ENCODE results near the gene EHD2. TPM values are rescaled to one million over a fixed set of nuclear protein-coding genes. Genes with fewer than 3 reads are reported as not detected.

Gene EHD2
- total and polyA plus RNA-seq, 2 of the 13 experiments (the other 11 are each of a cell fraction or from before 2014, with no cell fraction given), result 0.09 to 0.28 TPM

Small RNA genes lying within 50 kb of the gene (small RNA-seq; reads per million reads assigned to genes)
- 0 reads per million in 3 experiments for gene SNORD23 (ENCODE audit: insufficient read depth in 2 of 3, insufficient read length in 3 of 3, low read depth in 2 of 3, low replicate concordance in 1 of 3)

Other genes with a start within 250 kb of the EHD2 start
- 0.02 TPM in 1 of 2 replicates, not detected in the other for gene SLC8A2, start 241.5 kb upstream of the EHD2 start, total RNA-seq (2016; rRNA removed; fragmentation: Illumina TruSeq; extraction: Trizol)
- gene SLC8A2, start 241.5 kb upstream of the EHD2 start, polyA plus RNA-seq (2011; rRNA removed), result 0.09 TPM in 1 of 2 replicates, not detected in the other
- gene KPTN, start 229.2 kb upstream of the EHD2 start, total RNA-seq (2016; rRNA removed; fragmentation: Illumina TruSeq; extraction: Trizol), result 8.4 and 9.1 TPM in 2 replicates
- 13.3 and 17.6 TPM in 2 replicates for gene KPTN, start 229.2 kb upstream of the EHD2 start, polyA plus RNA-seq (2011; rRNA removed)
- gene NAPA, start 198.4 kb upstream of the EHD2 start, total RNA-seq (2016; rRNA removed; fragmentation: Illumina TruSeq; extraction: Trizol), result 32.6 and 36.5 TPM in 2 replicates
- 65.9 and 74.4 TPM in 2 replicates for gene NAPA, start 198.4 kb upstream of the EHD2 start, polyA plus RNA-seq (2011; rRNA removed)
- gene ZNF541, start 140.3 kb upstream of the EHD2 start, total RNA-seq (2016; rRNA removed; fragmentation: Illumina TruSeq; extraction: Trizol), result 0.04 TPM in 1 of 2 replicates, not detected in the other
- 0.03 and 0.08 TPM in 2 replicates for gene ZNF541, start 140.3 kb upstream of the EHD2 start, polyA plus RNA-seq (2011; rRNA removed)
- 0.71 and 1.6 TPM in 2 replicates for gene BICRA, start 104.3 kb upstream of the EHD2 start, total RNA-seq (2016; rRNA removed; fragmentation: Illumina TruSeq; extraction: Trizol)
- 0.55 and 0.56 TPM in 2 replicates for gene BICRA, start 104.3 kb upstream of the EHD2 start, polyA plus RNA-seq (2011; rRNA removed)
- 44.2 and 53.9 TPM in 2 replicates for gene NOP53, start 32.1 kb downstream of the EHD2 start, total RNA-seq (2016; rRNA removed; fragmentation: Illumina TruSeq; extraction: Trizol)
- 137 and 141 TPM in 2 replicates for gene NOP53, start 32.1 kb downstream of the EHD2 start, polyA plus RNA-seq (2011; rRNA removed)
- 57.0 and 64.7 TPM in 2 replicates for gene SELENOW, start 65.3 kb downstream of the EHD2 start, total RNA-seq (2016; rRNA removed; fragmentation: Illumina TruSeq; extraction: Trizol)
- gene SELENOW, start 65.3 kb downstream of the EHD2 start, polyA plus RNA-seq (2011; rRNA removed), result 50.3 and 55.8 TPM in 2 replicates
- gene TPRX1, start 91.1 kb downstream of the EHD2 start, total RNA-seq (2016; rRNA removed; fragmentation: Illumina TruSeq; extraction: Trizol), result not detected in 2 replicates
- not detected in 2 replicates for gene TPRX1, start 91.1 kb downstream of the EHD2 start, polyA plus RNA-seq (2011; rRNA removed)
- not detected in 2 replicates for gene CRX, start 108.5 kb downstream of the EHD2 start, total RNA-seq (2016; rRNA removed; fragmentation: Illumina TruSeq; extraction: Trizol)
- not detected in 2 replicates for gene CRX, start 108.5 kb downstream of the EHD2 start, polyA plus RNA-seq (2011; rRNA removed)
- not detected in 2 replicates for gene TPRX2, start 145.8 kb downstream of the EHD2 start, total RNA-seq (2016; rRNA removed; fragmentation: Illumina TruSeq; extraction: Trizol)
- gene TPRX2, start 145.8 kb downstream of the EHD2 start, polyA plus RNA-seq (2011; rRNA removed), result not detected in 2 replicates
- 193 and 253 TPM in 2 replicates for gene SULT2A1, start 172.9 kb downstream of the EHD2 start, total RNA-seq (2016; rRNA removed; fragmentation: Illumina TruSeq; extraction: Trizol)
- gene SULT2A1, start 172.9 kb downstream of the EHD2 start, polyA plus RNA-seq (2011; rRNA removed), result 137 TPM in 2 replicates

Data from HepG2 (cell line).